Naive B cell (primary cell): ENCODE results near the gene METTL2B. TPM values are rescaled to one million over a fixed set of nuclear protein-coding genes. Genes with fewer than 3 reads are reported as not detected.
"Not testable (repeated sequence)": the region's sequence is repeated elsewhere in the genome, so short reads cannot be mapped to it uniquely, and the experiment has no call there.

Experiments used
- ATAC-seq, 2 donors: fragments of 150-1000 bp; cut with Tn5 transposase; 2 replicates each; pipeline ENCODE4 v1.10.0; 2021; ENCODE audit warnings: low read depth in 2 of 2, mild to moderate bottlenecking in 2 of 2, moderate library complexity in 2 of 2
- DNase-seq: peaks from one replicate; pipeline ENCODE4 v3.0.0; 2022
- H3K27ac Mint-ChIP-seq, 6 donors: one replicate each; pipeline ENCODE4 v1.8.0; 2020 to 2022; ENCODE audit warnings: mild to moderate bottlenecking in 6 of 6, mixed read lengths in 6 of 6, moderate library complexity in 5 of 6, inconsistent platforms in 2 of 6
- H3K27me3 Mint-ChIP-seq, 3 donors: one replicate each; pipeline ENCODE4 v1.8.0; 2021 to 2022; ENCODE audit warnings: mixed read lengths in 3 of 3, mild to moderate bottlenecking in 1 of 3
- H3K36me3 Mint-ChIP-seq, 2 donors: one replicate each; pipeline ENCODE4 v1.8.0; 2020 to 2022; ENCODE audit warnings: mixed read lengths in 2 of 2, inconsistent platforms in 1 of 2, mild to moderate bottlenecking in 1 of 2
- H3K4me1 Mint-ChIP-seq, 3 donors: one replicate each; pipeline ENCODE4 v1.8.0; 2020 to 2022; ENCODE audit warnings: mixed read lengths in 3 of 3, inconsistent platforms in 1 of 3, mild to moderate bottlenecking in 1 of 3, moderate library complexity in 1 of 3
- H3K4me3 Mint-ChIP-seq, 8 donors: one replicate each; pipeline ENCODE4 v1.8.0; 2020 to 2022; ENCODE audit warnings: mild to moderate bottlenecking in 8 of 8, mixed read lengths in 8 of 8, moderate library complexity in 8 of 8, inconsistent platforms in 2 of 8
- H3K9me3 Mint-ChIP-seq, 7 donors: one replicate each; pipeline ENCODE4 v1.8.0; 2020 to 2022; ENCODE audit warnings: mixed read lengths in 7 of 7, mild to moderate bottlenecking in 5 of 7, inconsistent platforms in 2 of 7, moderate library complexity in 1 of 7
- polyA plus RNA-seq, 6 donors: library from polyadenylated mRNA; unstranded; fragments of 300-500 nt; fragmentation: Illumina TruSeq; gene quantifications; one replicate each; pipeline ENCODE4 v1.2.3, GENCODE V29; 2021; ENCODE audit warnings: low read depth in 6 of 6

Gene METTL2B
- polyA plus RNA-seq, 6 donors from 2014 or later: 7.8 to 25.4 (median 13.2) TPM

- peak overlapping the region in 2 of 6 donors; percentile 19 to 54 for H3K27ac Mint-ChIP-seq
- H3K4me3 Mint-ChIP-seq, DNase-seq, ATAC-seq, H3K36me3 Mint-ChIP-seq, H3K27me3 Mint-ChIP-seq, H3K4me1 Mint-ChIP-seq, H3K9me3 Mint-ChIP-seq: not testable (repeated sequence)
Measured at GRCh38 chr7:128523226-128523931, 46.8 kb downstream of the METTL2B start.

- H3K27ac Mint-ChIP-seq: peak overlapping the region in 1 of 6 donors; percentile 75
- not testable (repeated sequence) for H3K4me3 Mint-ChIP-seq, DNase-seq, H3K9me3 Mint-ChIP-seq, H3K36me3 Mint-ChIP-seq, H3K4me1 Mint-ChIP-seq, ATAC-seq, H3K27me3 Mint-ChIP-seq
Measured at GRCh38 chr7:128523932-128524524, 47.5 kb downstream of the METTL2B start.

- DNase-seq, H3K36me3 Mint-ChIP-seq, H3K4me3 Mint-ChIP-seq, H3K27me3 Mint-ChIP-seq, ATAC-seq, H3K9me3 Mint-ChIP-seq: not testable (repeated sequence)
- Mint-ChIP-seq H3K27ac (peak overlapping the region in 1 of 6 donors; percentile 56), H3K4me1 (peaks cover 7 to 14% (median 13%) of the 10 kb centered on the region in 3 donors)
Measured at GRCh38 chr7:128525584-128525983, 49.0 kb downstream of the METTL2B start.

- H3K4me1 Mint-ChIP-seq: peaks cover 7 to 14% (median 13%) of the 10 kb centered on the region in 3 donors
- not testable (repeated sequence) for H3K36me3 Mint-ChIP-seq, H3K27me3 Mint-ChIP-seq, ATAC-seq, DNase-seq, H3K27ac Mint-ChIP-seq, H3K4me3 Mint-ChIP-seq, H3K9me3 Mint-ChIP-seq
Measured at GRCh38 chr7:128526062-128526466, 49.5 kb downstream of the METTL2B start.

GRCh38 chr7:128529191-128529590 lies 52.6 kb downstream of the METTL2B start:
- peak overlapping the region in 2 of 6 donors; percentile 76 to 85 for H3K27ac Mint-ChIP-seq
- H3K36me3 Mint-ChIP-seq, H3K27me3 Mint-ChIP-seq, H3K9me3 Mint-ChIP-seq, DNase-seq, ATAC-seq: not testable (repeated sequence)
- peaks cover 14 to 28% (median 27%) of the 10 kb centered on the region in 3 donors for H3K4me1 Mint-ChIP-seq
- H3K4me3 Mint-ChIP-seq: peak overlapping the region in 3 of 8 donors; percentile 56 to 94 (median 88)

- not testable (repeated sequence) for H3K36me3 Mint-ChIP-seq, H3K27me3 Mint-ChIP-seq, H3K9me3 Mint-ChIP-seq
- peak overlapping the region; percentile 76 to 93 (median 90) for H3K27ac Mint-ChIP-seq
- DNase-seq (peak; percentile 65), ATAC-seq (peak; percentile 55 to 57)
- peak overlapping the region; percentile 79 to 94 (median 89) for H3K4me3 Mint-ChIP-seq
- H3K4me1 Mint-ChIP-seq: peaks cover 14 to 37% (median 36%) of the 10 kb centered on the region in 3 donors
Measured at GRCh38 chr7:128530121-128530854, 53.7 kb downstream of the METTL2B start.

- Mint-ChIP-seq H3K9me3 (no peaks in the 10 kb centered on the region), H3K36me3 (no peaks in the 10 kb centered on the region), H3K27me3 (no peaks in the 10 kb centered on the region), H3K4me3 (peak overlapping the region in 2 of 8 donors; percentile 30 to 79), H3K4me1 (peaks cover 14 to 41% (median 41%) of the 10 kb centered on the region in 3 donors), H3K27ac (no peak overlapping the region)
- DNase-seq (no peak), ATAC-seq (peak in 1 of 2 donors; percentile 27)
Measured at GRCh38 chr7:128530855-128531104, 54.2 kb downstream of the METTL2B start.

GRCh38 chr7:128531105-128531954 lies 54.8 kb downstream of the METTL2B start:
- Mint-ChIP-seq H3K27ac (peak overlapping the region in 4 of 6 donors; percentile 11 to 85 (median 67)), H3K4me1 (peaks cover 14 to 45% (median 43%) of the 10 kb centered on the region in 3 donors), H3K4me3 (peak overlapping the region; percentile 49 to 97 (median 73))
- peak; percentile 69 to 70 for ATAC-seq
- H3K27me3 Mint-ChIP-seq, H3K9me3 Mint-ChIP-seq, H3K36me3 Mint-ChIP-seq: not testable (repeated sequence)
- peak; percentile 79 for DNase-seq

- Mint-ChIP-seq H3K27ac (peak overlapping the region; percentile 78 to 96 (median 87)), H3K4me3 (peak overlapping the region; percentile 76 to 97 (median 91)), H3K4me1 (peaks cover 14 to 49% (median 43%) of the 10 kb centered on the region in 3 donors)
- H3K27me3 Mint-ChIP-seq, H3K36me3 Mint-ChIP-seq, H3K9me3 Mint-ChIP-seq, DNase-seq, ATAC-seq: not testable (repeated sequence)
Measured at GRCh38 chr7:128531955-128532478, 55.5 kb downstream of the METTL2B start.

GRCh38 chr7:128532956-128533355 lies 56.4 kb downstream of the METTL2B start:
- not testable (repeated sequence) for H3K9me3 Mint-ChIP-seq, H3K27me3 Mint-ChIP-seq, ATAC-seq, H3K36me3 Mint-ChIP-seq, DNase-seq
- Mint-ChIP-seq H3K27ac (peak overlapping the region in 3 of 6 donors; percentile 57 to 88 (median 85)), H3K4me3 (peak overlapping the region in 7 of 8 donors; percentile 11 to 97 (median 90)), H3K4me1 (peaks cover 14 to 55% (median 43%) of the 10 kb centered on the region in 3 donors)

- not testable (repeated sequence) for H3K27me3 Mint-ChIP-seq, DNase-seq
- peak overlapping the region in 1 of 6 donors; percentile 60 for H3K27ac Mint-ChIP-seq
Measured at GRCh38 chr7:128537410-128537809, 60.9 kb downstream of the METTL2B start.

GRCh38 chr7:128542530-128542929 lies 66.0 kb downstream of the METTL2B start:
- not testable (repeated sequence) for DNase-seq, H3K9me3 Mint-ChIP-seq, ATAC-seq, H3K36me3 Mint-ChIP-seq, H3K27me3 Mint-ChIP-seq
- H3K4me1 Mint-ChIP-seq: peaks cover 4 to 34% (median 17%) of the 10 kb centered on the region in 3 donors
- peak overlapping the region in 1 of 8 donors; percentile 47 for H3K4me3 Mint-ChIP-seq
- H3K27ac Mint-ChIP-seq: peak overlapping the region in 3 of 6 donors; percentile 67 to 75 (median 68)

More at GRCh38 chr7:128537410-128537809, 60.9 kb downstream of the METTL2B start:
- not testable (repeated sequence) for H3K4me3 Mint-ChIP-seq, H3K36me3 Mint-ChIP-seq, H3K9me3 Mint-ChIP-seq
- ATAC-seq: peak; percentile 80 to 84
- H3K4me1 Mint-ChIP-seq: peaks cover 11 to 48% (median 44%) of the 10 kb centered on the region in 3 donors
